GM12874 (cell line): ENCODE data around the gene ADPRM.

Experiments
- CTCF ChIP-seq: IDR thresholded peaks from 2 replicates; pipeline ENCODE4 v1.5.1; 2011; ENCODE audit warnings: low read depth, mild to moderate bottlenecking, control low read depth, low read length, moderate library complexity; ENCODE audit not compliant: insufficient read depth

Gene ADPRM

GRCh38 chr17:10726196-10726595 lies 28.8 kb downstream of the ADPRM start:
- no peak for TF ChIP-seq CTCF

GRCh38 chr17:10727192-10727591 lies 29.8 kb downstream of the ADPRM start:
- no peak for TF ChIP-seq CTCF

- TF ChIP-seq CTCF: no peak
These were observed 31.0 kb downstream of the ADPRM start for GRCh38 chr17:10728331-10728892.

GRCh38 chr17:10729334-10730193 lies 32.2 kb downstream of the ADPRM start, which contains the start of gene TMEM220:
TMEM220 (minus strand) TSS chr17:10730023; CDS start chr17:10729851, 172 bp downstream.
- no peak for TF ChIP-seq CTCF

GRCh38 chr17:10731408-10731879 lies 34.0 kb downstream of the ADPRM start:
- TF ChIP-seq CTCF: no peak

GRCh38 chr17:10733666-10734065 lies 36.3 kb downstream of the ADPRM start:
- no peak for TF ChIP-seq CTCF

- no peak for TF ChIP-seq CTCF
These were observed 37.9 kb downstream of the ADPRM start for GRCh38 chr17:10735251-10735650.
